NCI-H187 treated with DMSO at 0.1 percent for 48 hours (cell line): ENCODE results near the gene CAMK2D.
"Not testable (repeated sequence)": the region's sequence is repeated elsewhere in the genome, so short reads cannot be mapped to it uniquely, and the experiment has no call there.

Experiments
- DNase-seq: peaks from one replicate; lab custom pipeline; 2025; lab: John Stamatoyannopoulos, UW

CAMK2D gene

GRCh38 chr4:113761620-113762185 lies at the start of gene CAMK2D:
TSS of gene CAMK2D (minus strand) at chr4:113761738. CDS start at chr4:113761068, 670 bp downstream.
- peak; percentile 46 for DNase-seq

- no peak for DNase-seq
Observed at GRCh38 chr4:113810906-113811305, 49.4 kb upstream of the CAMK2D start.

DNA sequence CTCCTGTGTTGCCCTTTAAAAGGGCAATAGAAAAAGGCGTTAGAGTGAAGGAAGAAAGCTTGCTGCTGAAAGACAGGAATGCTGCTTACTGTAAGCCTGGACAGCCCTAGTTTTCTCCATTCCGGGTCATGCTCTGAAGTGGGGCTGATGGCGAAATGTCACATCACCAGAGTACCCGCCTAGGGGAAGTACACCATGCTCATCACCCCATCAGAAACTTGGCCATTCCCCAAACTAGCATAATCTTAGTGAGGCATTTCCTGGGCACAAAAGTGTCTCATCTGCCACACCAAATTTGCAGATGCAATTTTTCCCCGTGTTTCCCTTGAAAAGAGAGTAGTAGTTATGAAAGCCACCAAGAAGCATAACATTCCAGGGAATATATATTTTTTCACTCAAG lies 47.8 kb upstream of the CAMK2D start:
- DNase-seq = no peak

DNA sequence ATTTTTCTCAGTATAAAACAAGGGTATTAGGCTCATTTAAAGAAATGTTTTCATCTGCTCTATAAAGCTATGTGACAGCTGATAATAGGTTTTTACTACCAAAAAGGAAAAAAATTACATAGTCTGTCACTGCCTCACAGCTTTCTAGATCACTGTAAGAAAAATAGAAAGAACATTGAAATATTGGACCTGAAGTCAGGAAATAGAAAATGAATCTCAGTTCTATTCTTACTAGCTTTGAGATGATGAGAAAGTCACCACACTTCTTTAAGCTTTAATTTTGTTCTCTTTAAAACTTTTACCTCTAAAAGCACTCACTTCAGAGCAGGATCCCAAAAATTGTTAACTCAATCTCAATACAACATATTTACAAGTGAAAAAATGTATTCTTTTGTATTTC lies 45.3 kb upstream of the CAMK2D start:
- DNase-seq = no peak

GRCh38 chr4:113801882-113802281 lies 40.3 kb upstream of the CAMK2D start:
- DNase-seq = no peak

DNA sequence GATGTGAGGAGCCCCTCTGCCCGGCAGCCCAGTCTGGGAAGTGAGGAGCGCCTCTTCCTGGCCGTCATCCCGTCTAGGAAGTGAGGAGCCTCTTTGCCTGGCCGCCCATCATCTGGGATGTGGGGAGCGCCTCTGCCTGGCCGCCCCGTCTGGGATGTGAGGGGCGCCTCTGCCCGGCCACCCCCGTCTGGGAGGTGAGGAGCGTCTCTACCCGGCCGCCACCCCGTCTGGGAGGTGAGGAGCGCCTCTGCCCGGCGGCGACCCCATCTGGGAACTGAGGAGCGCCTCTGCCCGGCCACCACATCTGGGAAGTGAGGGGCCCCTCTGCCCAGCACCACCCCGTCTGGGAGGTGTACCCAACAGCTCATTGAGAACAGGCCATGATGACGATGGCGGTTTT lies 34.8 kb upstream of the CAMK2D start:
- not testable (repeated sequence) for DNase-seq

GRCh38 chr4:113790478-113790877 lies 28.9 kb upstream of the CAMK2D start:
- no peak for DNase-seq

GRCh38 chr4:113788888-113789287 lies 27.4 kb upstream of the CAMK2D start:
- no peak for DNase-seq

GRCh38 chr4:113785781-113786180 lies 24.2 kb upstream of the CAMK2D start:
- no peak for DNase-seq

GRCh38 chr4:113784497-113785250 lies 23.1 kb upstream of the CAMK2D start:
- no peak for DNase-seq

- no peak for DNase-seq
Observed at GRCh38 chr4:113783701-113784100, 22.2 kb upstream of the CAMK2D start.

DNA sequence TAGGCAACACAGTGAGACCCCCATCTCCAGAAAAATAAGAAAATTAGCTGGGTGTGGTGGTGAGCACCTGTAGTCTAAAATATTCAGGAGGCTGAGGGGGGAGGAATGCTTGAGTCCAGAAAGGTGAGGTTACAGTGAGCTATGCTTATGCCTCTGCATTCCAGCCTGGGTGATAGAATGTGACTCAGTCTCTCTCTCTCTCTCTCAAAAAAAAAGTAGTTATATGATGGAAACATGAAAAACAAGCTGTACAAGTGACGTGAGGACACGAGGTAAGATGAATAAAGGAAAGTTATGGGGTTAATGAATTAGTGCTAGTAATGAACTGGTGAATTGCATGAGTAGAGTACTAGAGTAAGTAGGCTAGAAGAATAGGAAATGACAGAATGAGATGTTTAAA lies 21.8 kb upstream of the CAMK2D start:
- no peak for DNase-seq

DNA sequence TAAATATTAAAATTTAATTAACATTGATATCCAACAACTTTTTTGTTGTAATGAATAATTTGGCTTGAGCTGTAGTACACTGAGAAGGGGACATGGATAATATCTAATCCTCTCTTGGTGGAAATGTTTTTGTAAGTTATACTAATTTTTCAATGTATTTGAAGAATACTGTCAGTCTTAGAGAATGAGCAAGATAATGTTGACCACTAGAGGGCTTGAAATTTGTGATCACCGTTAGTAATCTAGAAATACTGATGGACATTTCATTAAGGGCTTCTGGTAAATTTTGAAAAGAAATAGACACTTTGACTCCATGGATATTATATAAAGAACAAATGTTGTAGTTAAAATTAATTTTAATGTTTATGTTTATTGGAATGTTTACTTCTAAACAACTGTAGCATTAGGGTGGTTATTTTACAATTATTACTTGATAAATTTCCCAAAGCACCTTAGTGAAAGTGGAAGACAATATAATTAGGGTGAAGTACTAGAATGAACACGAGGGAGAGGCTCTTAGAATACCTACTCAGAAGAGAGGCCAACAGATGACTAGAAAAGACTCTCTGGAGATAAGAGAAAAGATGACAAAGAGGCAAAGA lies 20.0 kb upstream of the CAMK2D start:
- DNase-seq = no peak

DNA sequence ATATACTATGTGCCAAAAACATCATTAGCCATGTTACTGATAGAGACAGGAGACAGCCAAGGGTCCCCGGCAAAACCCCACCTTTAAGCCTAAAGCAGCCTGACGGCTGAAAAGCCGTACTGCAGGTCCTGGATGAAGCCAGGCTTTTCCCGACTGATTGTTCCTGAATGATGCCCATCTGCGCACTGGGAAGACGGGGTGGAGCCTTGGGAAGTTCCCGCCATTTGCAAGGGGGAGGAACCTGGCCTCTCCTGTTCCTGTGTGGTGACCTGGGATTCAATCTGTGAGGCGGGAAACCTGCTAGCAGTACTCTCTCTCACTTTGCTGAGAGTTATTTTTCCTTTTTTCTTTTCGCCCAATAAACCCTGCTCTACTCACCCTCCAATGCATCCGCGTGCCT lies 15.1 kb upstream of the CAMK2D start:
- no peak for DNase-seq

DNA sequence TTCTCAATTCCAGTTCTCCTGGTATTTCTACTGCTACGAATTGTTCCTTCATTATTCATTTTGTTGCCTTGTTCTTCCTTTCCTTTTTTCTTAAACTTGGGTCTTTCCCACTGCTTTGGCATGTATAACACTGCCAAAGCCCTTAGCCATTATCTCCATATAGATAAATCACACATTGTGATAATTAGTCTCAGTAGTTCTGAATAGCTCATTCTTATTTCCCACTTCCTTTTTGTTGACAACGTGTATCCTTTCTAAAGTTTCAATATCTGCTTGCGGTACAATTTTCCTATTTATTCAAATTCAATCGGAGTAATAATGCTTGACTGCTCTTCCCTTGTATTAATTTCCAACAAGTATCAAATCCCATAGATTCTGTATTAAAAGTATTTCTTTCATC lies 14.5 kb upstream of the CAMK2D start:
- DNase-seq = no peak

DNA sequence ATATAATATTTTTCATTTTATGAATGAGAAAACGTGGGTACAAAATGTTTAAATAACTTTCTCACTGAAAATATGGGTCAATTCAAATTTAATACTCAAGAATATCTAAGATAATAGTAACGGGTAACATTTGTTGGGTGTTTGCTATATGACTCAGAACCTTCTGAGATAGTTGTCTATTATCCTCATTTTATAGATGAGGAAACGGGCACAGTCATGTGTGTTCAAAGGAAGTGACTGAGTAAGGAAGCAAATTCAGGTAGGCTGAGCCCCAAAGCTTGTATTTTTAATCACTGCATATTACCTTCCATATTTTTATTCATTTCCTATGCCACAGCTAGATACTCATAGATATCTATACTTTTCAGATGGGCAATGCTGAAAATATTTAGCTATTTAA lies 12.2 kb upstream of the CAMK2D start:
- DNase-seq = no peak

DNA sequence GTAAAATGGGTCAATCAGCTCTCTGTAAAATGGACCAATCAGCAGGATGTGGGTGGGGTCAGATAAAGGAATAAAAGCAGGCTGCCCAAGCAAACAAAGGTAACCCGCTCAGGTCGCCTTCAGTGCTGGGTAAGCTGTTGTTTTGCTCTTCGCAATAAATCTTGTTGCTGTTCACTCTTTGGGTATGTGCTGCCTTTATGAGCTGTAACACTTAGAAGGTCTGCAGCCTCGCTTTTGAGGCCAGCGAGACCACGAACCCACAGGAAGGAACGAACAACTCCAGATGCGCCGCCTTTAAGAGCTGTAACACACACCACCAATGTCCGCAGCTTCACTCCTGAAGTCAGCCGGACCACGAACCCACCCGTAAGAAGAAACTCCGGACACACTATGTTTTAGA lies 11.5 kb upstream of the CAMK2D start:
- no peak for DNase-seq

DNA sequence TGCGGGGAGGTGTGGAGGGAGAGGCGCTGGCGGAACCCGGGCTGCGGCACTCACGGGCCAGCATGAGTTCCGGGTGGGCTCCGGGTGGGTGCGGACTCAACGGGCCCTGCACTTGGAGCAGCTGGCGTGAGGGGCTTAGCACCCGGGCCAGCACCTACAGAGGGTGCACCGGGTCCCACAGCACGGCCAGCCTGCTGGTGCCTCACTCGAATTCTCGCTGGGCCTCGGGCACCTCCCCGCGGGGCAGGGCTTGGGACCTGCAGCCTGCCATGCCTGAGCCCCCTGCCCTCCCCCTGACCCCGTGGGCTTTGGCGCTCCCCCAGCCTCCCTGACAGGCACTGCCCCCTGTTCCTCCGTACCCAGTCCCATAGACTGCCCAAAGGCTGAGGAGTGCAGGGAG lies 10.8 kb upstream of the CAMK2D start:
- no peak for DNase-seq

GRCh38 chr4:113769744-113770143 lies 8.2 kb upstream of the CAMK2D start:
- no peak for DNase-seq

- DNase-seq = no peak
Observed at GRCh38 chr4:113768952-113769351, 7.4 kb upstream of the CAMK2D start.

DNA sequence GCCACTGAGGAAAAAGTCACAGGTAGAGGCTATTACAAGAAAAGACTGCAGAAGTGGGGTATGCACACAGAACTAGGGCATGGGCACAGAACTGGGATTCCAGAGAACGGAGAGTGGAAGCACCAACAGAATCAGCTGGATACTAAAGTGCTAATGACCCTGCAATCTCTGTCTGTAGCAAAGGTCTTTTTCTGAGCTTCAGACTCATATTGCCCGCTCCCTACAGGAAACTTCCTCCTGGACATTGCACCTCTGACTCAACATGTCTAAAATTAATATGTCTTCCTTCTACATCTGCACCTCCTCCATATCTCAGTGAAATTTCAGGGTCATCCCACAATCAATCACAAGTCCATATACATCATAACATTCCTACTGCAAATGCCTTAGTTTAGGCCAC lies 5.3 kb upstream of the CAMK2D start:
- no peak for DNase-seq

- DNase-seq = no peak
Observed at GRCh38 chr4:113764720-113765264, 3.3 kb upstream of the CAMK2D start.

DNA sequence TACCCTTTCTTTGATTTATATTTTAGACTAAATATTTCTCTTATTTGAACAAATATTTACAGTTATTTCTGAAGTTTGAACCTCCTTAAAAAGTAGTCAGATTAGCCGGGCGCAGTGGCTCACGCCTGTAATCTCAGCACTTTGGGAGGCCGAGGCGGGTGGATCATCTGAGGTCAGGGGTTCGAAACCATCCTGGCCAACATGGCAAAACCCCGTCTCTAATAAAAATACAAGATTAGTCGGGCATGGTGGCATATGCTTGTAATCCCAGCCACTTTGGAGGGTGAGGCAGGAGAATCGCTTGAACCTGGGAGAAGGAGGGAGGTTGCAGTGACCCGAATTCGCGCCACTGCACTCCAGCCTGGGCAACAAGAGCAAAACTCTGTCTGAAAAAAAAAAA lies 2.4 kb upstream of the CAMK2D start:
- DNase-seq = not testable (repeated sequence)

- DNase-seq = no peak
Observed at GRCh38 chr4:113763029-113763285, 1.4 kb upstream of the CAMK2D start.
